ENCODE results near the gene CNTN4. TPM values are rescaled to one million over a fixed set of nuclear protein-coding genes. Genes with fewer than 3 reads are reported as not detected.
"Not testable (repeated sequence)": the region's sequence is repeated elsewhere in the genome, so short reads cannot be mapped to it uniquely, and the experiment has no call there.

Gene CNTN4
- total RNA-seq, result 2.6 TPM
- long read RNA-seq, full-length matches to known transcripts, result 1 of 2 reads
- long read RNA-seq, partial matches to known transcripts, result 1 of 2 reads
- long read RNA-seq, other reads (novel, unspliced or antisense), result 0 of 2 reads

DNA sequence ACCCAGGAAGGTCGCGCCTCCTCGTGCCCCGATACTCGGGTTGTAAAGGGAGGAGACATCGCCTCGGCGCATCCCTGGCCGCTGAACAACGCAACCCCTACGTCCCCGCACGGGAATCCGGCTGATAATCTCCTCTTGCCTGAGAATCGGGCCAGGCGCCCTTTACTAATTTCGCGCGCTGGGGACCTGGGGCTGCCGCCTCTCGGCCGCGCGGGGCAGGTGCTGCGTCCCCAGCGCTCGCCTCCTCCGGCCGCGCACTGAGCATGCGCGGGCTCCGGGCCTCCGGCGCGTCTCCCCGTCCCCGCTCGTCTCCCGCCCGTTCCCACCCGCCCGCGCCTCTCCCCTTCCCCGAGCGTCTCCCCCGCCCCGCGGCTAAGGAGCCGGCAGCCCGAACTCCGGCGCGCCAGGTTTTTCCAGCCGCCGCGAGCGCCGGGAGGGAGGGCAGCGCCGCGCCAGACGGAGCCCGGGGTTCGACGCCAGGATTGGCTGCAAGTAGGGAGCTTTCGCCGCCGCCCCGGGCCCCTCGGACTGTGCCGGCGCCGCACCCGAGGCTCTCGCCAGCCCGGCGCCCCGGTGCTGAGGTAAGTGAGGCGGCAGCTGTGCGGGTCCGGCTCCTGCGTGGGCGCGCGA lies at the start of gene CNTN4:
Gene CNTN4, plus strand, starts transcription at position 469 of the 630 bp plus-strand sequence.
- ATAC-seq (ENCODE audit: poor library complexity), result peak; percentile 86
- peak; percentile 53 for DNase-seq
- intact Hi-C loops (cut with DNase I), result no loop called here

DNA sequence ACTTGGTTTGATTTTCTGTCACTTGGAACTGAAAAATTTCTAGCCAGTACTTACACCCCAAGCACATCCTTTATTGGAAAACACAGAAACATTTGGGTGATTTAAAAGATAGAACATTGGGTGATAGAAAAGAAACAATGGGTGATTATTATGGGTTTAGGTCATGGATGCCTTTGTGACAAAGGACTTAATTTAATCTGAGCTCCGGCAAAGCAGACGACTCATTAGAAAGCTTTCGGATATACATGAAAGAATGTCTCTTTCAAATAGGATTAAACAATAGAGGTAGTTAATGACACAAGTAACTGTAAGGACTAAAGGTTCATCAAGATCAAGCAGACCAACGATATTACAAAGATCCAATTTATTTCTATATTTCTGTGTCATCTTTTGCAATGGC lies 37.3 kb upstream of the CNTN4 start:
- no peak for DNase-seq
- intact Hi-C loops (cut with DNase I), result no loop called here

DNA sequence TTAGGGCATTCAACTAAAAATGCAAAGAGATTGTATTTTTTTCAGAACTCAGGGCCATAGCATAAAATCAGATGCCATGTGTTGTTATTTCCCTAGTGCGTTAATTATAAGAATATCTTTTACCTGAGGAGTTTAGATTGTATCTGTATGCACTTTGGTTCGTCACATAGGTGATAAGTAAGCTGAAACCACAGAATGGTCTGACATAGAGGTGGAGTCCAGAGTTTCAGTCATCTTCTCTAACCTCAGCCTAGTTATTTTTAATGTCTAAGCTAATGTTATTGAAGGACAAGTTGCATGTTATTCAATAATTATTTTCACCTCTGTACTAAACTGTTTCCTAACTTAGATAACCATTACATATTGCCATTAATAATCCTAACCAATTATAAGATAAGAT lies 27.1 kb upstream of the CNTN4 start:
- intact Hi-C loops (cut with DNase I), result no loop called here
- ATAC-seq (ENCODE audit: poor library complexity), result no peak
- DNase-seq, result no peak

More for the DNA sequence above, 37.3 kb upstream of the CNTN4 start:
- ATAC-seq (ENCODE audit: poor library complexity), result no peak

DNA sequence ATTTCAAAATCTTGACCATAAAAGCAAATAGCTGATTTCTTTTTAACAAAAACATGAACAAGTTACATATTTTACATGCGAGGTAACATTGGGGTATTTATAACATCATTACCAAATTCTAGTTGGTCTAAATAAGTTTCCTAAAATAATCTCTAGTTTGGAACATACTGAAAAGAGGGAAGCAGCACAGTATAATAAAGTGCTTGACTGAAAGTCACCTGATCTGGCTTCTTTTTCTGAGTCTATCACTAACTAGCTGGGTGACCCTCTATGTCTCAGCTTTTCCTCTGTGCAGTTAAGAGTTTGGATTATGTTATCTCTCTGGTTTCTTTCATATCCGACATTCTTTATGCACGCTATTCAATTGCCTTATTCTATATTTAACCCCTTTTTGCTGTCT lies 19.8 kb upstream of the CNTN4 start:
- DNase-seq, result no peak
- intact Hi-C loops (cut with DNase I), result no loop called here
- no peak for ATAC-seq (ENCODE audit: poor library complexity)

DNA sequence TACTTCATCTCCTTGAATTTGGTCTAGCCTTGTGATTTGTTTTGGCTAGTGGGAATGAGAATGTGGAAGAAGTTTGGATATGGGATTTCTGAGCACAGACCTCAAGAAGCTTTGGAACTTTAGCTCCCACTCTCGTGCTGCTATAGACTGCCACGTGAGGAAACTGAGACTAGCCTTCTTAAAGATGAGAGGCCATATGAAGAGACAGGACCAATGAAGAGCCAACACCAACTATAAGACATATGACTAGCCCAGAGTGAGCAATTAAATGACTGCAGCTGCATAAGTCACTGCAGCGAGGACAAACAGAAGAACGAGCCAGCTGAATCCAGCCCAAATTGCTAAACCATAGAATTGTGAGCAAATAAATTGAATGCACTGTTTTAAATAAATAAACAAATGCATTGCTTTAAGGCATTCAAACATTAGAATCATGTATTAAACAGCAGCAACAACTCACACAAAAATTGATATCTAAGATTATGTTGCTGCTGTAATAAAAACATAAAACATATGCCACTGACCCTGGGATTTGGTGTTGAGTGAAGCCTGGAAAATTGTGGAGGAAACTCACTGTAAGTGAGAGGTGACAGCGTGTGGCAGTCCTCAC lies 15.7 kb upstream of the CNTN4 start:
- DNase-seq (no peak), ATAC-seq (ENCODE audit: poor library complexity) (no peak)
- intact Hi-C loops (cut with DNase I), result no loop called here

DNA sequence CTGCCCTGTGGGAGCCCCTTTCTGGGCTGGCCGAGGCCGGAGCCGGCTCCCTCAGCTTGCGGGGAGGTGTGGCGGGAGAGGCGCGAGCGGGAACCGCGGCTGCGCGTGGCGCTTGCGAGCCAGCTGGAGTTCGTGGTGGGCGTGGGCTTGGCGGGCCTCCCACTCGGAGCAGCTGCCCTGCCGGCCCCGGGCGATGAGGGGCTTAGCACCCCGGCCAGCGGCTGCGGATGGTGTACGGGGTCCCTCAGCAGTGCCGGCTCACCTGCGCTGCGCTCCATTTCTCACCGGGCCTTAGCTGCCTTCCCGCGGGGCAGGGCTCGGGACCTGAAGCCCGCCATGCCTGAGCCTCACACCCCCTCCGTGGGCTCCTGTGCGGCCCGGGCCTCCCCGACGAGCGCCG lies 15.1 kb upstream of the CNTN4 start:
- DNase-seq; intact Hi-C loops (cut with DNase I); ATAC-seq (ENCODE audit: poor library complexity): not testable (repeated sequence)

DNA sequence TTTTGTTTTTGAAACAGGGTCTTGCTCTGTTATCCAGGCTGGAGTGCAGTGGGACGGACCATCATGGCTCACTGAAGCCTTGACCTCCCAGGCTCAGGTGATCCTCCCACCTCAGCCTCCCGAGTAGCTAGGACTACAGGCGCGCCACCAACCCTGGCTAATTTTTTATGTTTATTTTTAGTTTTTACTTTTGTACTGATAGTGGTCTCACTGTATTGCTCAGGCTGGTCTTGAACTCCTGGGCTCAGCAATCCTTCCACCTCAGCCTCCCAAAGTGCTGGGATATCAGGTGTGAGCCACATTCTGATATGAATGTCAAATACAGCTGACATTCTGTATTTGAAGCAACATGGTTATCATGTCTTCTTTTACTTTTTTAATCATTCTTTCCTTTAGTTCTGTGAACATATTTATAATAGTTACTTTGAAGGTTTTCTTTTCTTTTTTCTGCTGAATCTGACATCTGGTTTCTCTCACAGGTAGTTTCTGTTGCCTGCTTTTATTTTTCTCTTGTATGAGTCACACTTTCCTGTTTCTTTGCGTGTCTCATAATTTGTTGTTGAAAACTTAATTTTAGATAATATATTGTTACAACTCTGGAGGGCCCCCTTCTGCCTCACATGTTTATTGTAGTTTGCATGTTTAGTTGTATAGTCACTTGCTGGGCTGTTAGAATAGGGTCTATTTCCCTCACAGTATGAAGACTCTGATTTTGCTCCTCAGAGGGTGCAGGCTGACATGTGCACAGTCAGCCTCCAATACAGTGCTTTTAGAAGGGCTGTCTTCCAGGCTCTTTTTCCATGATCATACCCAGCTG lies 8.4 kb upstream of the CNTN4 start:
- intact Hi-C loops (cut with DNase I), result no loop called here
- ATAC-seq (ENCODE audit: poor library complexity), result no peak
- DNase-seq, result no peak

DNA sequence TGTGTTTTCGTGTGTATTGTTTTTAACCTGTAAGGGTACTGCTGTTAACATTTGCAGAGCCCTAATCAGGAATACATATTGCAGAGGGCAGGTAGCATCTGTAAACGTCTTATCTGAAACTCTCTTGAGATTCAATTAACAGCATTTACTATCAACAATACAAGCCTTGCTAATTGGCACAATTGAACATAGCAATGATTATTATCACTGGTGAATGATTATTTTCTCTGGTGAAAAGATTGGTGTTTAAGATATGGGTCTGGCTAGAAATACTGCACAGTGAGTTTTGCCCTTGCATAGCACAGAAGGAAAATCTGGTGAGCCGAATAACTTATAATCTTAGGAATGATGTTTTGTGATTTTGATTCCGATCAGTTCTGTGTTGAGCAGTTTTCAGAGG lies 5.9 kb upstream of the CNTN4 start:
- no peak for DNase-seq
- ATAC-seq (ENCODE audit: poor library complexity), result no peak
- intact Hi-C loops (cut with DNase I), result no loop called here

DNA sequence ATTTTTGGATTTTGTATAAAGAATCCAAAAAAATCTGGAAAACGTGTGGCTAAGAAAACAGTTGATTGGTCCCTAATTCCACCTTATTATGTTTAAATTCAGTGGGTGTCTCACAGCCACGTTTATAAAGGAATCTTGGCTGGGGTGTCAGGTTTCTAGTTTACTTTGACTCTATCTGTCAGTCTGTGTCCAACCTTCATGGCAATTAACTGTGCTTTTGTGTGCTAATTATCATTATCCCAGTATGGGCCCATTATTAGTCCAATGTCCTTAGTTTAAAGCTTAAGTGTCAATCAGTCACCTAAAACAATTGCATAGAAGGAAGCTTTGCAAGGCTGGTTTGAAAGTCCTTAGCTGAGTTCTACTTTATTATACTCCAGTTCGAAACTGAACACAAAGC lies 3.7 kb upstream of the CNTN4 start:
- ATAC-seq (ENCODE audit: poor library complexity), result no peak
- DNase-seq, result no peak
- intact Hi-C loops (cut with DNase I), result no loop called here

DNA sequence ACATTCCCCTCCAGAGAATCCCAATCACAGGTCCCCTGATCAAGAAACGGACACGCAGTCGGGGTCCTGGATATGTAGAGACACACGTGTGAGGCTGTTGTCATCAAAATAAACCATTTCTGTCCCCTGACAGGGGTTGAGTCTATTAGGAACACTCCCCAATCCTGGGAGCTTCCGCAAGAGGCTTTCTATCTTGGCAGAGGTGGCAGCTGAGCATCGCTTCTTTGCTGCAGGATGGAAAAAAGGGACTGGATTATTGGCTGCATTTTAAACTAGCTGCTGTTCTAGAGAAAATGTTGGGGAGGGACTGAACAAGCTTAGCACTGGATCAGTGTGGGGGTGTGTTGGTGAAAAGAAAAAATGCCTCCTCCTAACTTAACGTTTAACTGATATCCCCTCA lies 2.5 kb upstream of the CNTN4 start:
- intact Hi-C loops (cut with DNase I), result no loop called here

DNA sequence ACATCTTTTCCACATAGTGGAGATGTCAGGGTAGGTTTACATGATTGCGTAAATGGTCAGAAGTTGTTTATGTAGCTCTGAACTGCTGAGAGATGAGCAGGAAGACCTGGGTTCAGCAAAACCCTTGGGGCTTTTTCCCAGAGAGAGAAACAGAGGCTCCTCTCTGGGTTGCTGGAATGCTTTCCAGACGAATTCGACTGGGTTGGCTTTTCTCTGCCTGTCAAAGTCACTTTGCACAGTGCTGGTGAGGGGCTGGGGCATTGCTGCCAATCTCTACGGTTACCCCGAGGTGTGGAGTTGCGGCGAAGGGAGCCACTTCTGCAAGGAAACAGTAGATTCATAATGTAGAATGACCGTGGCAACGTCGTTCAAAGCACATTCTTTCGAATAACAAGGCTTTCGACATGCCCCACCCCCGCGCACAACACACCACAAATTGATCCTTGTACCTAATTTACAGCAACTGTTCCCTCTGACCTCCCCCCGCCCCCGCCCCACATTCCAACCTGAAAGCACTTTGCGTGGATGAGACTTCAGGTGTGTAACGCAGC lies 950 bp upstream of the CNTN4 start:
- intact Hi-C loops (cut with DNase I), result no loop called here
- ATAC-seq (ENCODE audit: poor library complexity) (no peak), DNase-seq (no peak)

More for the DNA sequence above, 2.5 kb upstream of the CNTN4 start:
- ATAC-seq (ENCODE audit: poor library complexity) (no peak), DNase-seq (no peak)

DNA sequence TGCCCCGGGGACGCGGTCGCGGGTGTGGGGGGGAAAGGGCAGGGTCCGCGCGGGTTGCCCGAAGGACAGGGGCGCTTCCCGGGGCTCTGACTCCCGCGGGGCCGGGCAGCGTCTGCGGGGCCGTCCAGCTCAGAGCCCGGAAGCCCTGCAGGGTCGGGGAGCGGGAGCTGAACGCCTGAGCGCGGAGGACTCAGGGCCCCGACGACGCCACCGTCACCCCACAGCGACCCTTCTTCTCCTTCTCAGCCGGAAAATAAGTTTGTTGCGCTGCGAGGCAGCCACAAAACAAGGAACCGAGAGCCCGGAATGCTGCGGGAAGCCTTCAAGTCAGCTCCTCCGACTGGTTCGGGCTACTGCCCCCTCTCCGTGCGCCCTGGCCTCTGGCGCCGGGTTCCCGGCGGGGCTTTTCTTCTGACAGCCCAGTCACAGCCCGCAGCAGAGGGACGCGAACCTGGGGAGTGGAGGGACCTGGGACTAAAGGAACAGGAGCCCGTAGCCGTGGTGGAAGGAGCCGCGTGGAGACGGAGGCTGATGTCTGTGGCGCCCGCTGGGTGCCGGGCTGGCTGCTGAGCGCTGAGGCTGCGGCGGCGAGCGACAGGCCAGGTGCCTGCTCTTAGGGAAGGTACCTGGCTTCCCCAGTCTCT lies 484 bp downstream of the CNTN4 start:
- peak; percentile 38 for ATAC-seq (ENCODE audit: poor library complexity)
- DNase-seq, result no peak
- intact Hi-C loops (cut with DNase I), result no loop called here

DNA sequence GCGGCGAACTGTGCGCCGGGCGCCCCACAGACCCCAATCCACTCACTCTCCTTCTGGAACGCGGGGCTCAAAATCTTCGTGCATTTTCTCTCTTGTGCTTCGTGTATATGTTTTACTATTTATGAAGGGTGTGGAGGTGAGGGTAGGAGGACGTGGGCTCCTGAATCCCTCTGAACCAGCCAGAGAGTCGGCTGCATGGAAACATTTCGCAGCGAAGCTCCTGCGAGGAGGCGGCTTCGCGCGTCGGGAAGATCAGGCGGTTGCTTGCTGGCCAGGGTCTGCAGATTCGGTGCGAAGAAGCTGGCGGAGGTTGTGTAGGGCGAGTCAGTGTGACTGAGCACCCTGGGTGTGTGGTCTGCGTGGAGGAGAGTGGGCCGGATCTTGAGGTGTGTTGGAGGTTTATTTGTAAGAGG lies 1.1 kb downstream of the CNTN4 start:
- DNase-seq, result no peak
- ATAC-seq (ENCODE audit: poor library complexity), result no peak

DNA sequence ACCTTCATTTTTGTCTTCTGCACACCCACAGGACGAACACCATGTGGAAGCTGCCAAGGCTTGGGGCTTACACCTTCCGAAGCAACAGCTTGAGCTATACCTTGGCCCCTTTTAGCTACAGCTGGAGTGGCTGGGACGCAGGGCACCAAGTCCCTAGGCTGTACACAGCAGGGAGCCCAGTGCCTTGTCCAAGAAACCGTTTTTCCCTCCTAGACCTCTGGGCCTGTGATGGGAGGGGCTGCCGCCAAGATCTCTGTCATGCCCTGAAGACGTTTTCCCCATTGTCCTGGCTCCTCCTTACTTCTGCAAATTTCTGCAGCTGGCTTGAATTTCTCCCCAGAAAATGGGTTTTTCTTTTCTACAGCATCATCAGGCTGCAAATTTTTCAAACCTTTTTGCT lies 7.8 kb downstream of the CNTN4 start:
- DNase-seq (no peak), ATAC-seq (ENCODE audit: poor library complexity) (no peak)
- intact Hi-C loops (cut with DNase I), result no loop called here

More for the DNA sequence above, 1.1 kb downstream of the CNTN4 start:
- intact Hi-C loops (cut with DNase I), result no loop called here

DNA sequence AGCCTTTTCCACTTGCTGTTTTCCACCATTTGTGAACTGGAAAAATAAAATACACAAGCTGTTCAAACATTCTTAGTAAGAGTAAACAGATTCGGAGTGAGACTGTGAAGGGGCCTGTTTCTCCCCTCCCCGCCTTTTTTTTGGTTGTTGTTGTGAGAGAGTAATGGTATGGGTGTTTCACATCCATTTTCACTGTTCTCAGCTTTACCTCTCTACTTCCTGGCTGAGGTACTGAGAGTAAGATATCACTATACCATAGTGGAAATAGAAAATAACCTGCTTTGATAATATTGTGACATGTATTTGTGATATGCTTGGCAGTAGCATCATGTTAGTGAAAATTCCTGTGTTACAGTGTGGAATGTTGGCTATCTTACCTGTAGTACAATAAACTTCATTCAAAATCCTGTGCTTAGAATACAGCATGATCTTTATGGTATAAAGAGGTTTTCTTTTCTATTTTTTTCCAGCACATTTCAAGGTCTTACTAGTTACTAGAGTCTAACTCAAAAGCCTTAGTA lies 12.0 kb downstream of the CNTN4 start:
- DNase-seq, result no peak
- no peak for ATAC-seq (ENCODE audit: poor library complexity)
- intact Hi-C loops (cut with DNase I), result no loop called here

DNA sequence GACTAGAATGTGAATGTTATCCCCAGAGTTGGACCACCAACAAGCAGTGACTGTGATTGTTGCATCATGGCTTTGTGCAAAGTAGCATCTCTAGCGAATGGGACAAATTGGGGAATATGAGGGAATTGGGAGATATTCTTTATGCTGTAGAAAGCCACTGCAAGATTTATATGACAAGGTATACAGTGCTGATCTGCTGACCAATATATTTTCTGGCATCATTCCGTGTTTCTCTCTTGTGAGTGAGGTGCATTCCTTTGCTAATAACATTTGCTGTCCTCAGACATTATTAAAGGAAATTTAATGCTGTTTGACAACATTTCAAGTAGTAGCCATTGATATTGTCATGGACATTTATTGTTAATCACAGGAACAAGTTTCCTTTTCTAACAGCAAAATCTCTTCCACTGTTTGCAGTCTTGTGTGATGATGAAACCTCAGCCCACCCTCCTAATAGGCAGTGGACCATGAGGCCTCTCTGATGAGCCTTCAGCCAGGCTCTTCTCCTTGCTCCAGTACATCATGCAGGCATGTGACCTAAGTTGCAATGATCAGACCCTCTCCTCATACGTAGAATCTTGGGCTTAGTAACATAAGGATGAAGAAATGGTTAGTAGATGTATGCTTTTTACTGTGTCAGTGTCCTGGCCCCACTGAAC lies 16.1 kb downstream of the CNTN4 start:
- intact Hi-C loops (cut with DNase I), result no loop called here
- no peak for DNase-seq

DNA sequence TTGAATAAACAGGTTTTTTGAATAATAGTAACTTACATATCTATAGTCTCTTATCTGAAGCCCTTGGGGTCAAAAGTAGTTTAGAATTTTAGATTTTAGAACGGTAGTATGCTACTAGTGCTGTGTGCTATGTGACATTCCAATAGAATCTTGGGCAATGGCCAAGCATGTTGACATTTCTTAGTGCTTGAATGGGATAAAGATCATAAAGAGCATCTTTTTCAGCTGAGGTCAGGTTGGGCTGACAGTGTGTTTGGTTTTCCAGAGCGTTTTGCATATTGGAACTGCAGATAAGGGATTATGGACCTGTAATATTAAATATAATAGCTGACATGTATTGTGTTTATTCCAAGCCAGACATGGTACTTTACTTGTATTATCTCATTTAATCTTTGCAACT lies 32.1 kb downstream of the CNTN4 start:
- ATAC-seq (ENCODE audit: poor library complexity), result no peak
- intact Hi-C loops (cut with DNase I), result no loop called here

More for the DNA sequence above, 16.1 kb downstream of the CNTN4 start:
- ATAC-seq (ENCODE audit: poor library complexity), result no peak

DNA sequence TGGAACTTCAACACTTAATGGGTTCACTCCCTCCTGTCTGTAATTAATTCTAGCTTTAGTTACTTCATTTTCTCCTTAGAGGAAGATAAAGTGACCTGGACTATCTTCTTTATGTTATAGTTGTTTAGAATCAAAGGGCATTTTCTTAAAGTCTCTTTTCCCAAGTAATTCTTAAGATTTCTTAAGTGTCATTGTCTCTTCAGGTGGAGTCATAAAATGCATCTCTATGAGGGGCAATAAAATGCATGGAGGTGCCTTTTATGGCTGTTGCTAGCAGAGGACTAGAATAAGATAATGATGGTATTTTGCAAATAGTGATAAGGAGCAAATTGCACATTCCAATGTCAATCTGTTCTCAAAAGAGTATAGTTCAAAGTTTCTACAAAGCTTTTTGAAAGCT lies 34.5 kb downstream of the CNTN4 start:
- intact Hi-C loops (cut with DNase I), result no loop called here
- DNase-seq, result no peak
- no peak for ATAC-seq (ENCODE audit: poor library complexity)

More for the DNA sequence above, 32.1 kb downstream of the CNTN4 start:
- DNase-seq, result no peak

All from Right ventricle myocardium superior (tissue), 1 donor.